Natural killer cell (primary cell): ENCODE measurements around the gene PLCB1. TPM values are rescaled to one million over a fixed set of nuclear protein-coding genes. Genes with fewer than 3 reads are reported as not detected.

Source experiments
- ATAC-seq, 3 donors: fragments of 150-1000 bp in 2 of 3; fragments of 200-7000 bp in 1 of 3; cut with Tn5 transposase; 1 replicate in 1 of 3; 2 replicates in 2 of 3; pipeline ENCODE4 v1.10.0; 2021; ENCODE audit warnings: mild to moderate bottlenecking in 2 of 3, moderate library complexity in 2 of 3
- DNase-seq, 2 donors: peaks; one replicate each; pipeline versions ENCODE4 v3.0.0 to v3.0.0-alpha.2; 2013 to 2021; ENCODE audit warnings: mixed read lengths in 1 of 2
- H3K27ac ChIP-seq: one replicate; pipeline ENCODE4 v1.5.1; 2013; ENCODE audit warnings: mild to moderate bottlenecking, low read length
- H3K27me3 ChIP-seq: one replicate; pipeline ENCODE4 v1.6.1; 2013; ENCODE audit warnings: low read length; ENCODE audit not compliant: control insufficient read depth, insufficient read depth
- H3K36me3 ChIP-seq: one replicate; pipeline ENCODE4 v1.6.1; 2013; ENCODE audit warnings: low read length; ENCODE audit not compliant: control insufficient read depth, insufficient read depth
- H3K4me1 ChIP-seq: one replicate; pipeline ENCODE4 v1.6.1; 2013; ENCODE audit warnings: low read length; ENCODE audit not compliant: control insufficient read depth, insufficient read depth
- H3K4me3 ChIP-seq: one replicate; pipeline ENCODE4 v1.5.1; 2013; ENCODE audit warnings: low read length
- H3K9me3 ChIP-seq: one replicate; pipeline ENCODE4 v1.6.1; 2013; ENCODE audit warnings: low read length; ENCODE audit not compliant: control insufficient read depth, insufficient read depth
- H3K27ac Mint-ChIP-seq, 2 donors: one replicate each; pipeline ENCODE4 v1.8.0; 2022; ENCODE audit warnings: mild to moderate bottlenecking in 2 of 2, mixed read lengths in 2 of 2, moderate library complexity in 1 of 2
- H3K27me3 Mint-ChIP-seq, 2 donors: one replicate each; pipeline ENCODE4 v1.8.0; 2022; ENCODE audit warnings: low read depth in 2 of 2, mixed read lengths in 2 of 2
- H3K36me3 Mint-ChIP-seq: one replicate; pipeline ENCODE4 v1.8.0; 2022; ENCODE audit warnings: mixed read lengths
- H3K4me1 Mint-ChIP-seq, 2 donors: one replicate each; pipeline ENCODE4 v1.8.0; 2022; ENCODE audit warnings: mixed read lengths in 2 of 2
- H3K4me3 Mint-ChIP-seq: one replicate; pipeline ENCODE4 v1.8.0; 2022; ENCODE audit warnings: mild to moderate bottlenecking, moderate library complexity, mixed read lengths
- H3K9me3 Mint-ChIP-seq, 2 donors: one replicate each; pipeline ENCODE4 v1.8.0; 2022; ENCODE audit warnings: mixed read lengths in 2 of 2
- WGBS: methylation state at CpG from one replicate; pipeline ENCODE4 v1.1.7; 2013; ENCODE audit warnings: missing lambda C conversion rate; ENCODE audit not compliant: insufficient coverage; 5-methylcytosine and 5-hydroxymethylcytosine counted together
- intact Hi-C: fragments of 100-400 bp; cut with micrococcal nuclease; formaldehyde crosslinking; loops from one replicate; pipeline ENCODE4 v1.14.2; 2022
- total RNA-seq, 4 donors: library from RNA; stranded (reverse); fragments of 120-200 nt in 1 of 4; gene quantifications; one replicate each; pipeline versions ENCODE4 v1.2.3 to v1.2.4, GENCODE V29; 2013 to 2022
- TF ChIP-seq, protein P1 (sequence below): fragments of 200-600 bp; IDR thresholded peaks from one replicate; pipeline ENCODE4 v1.8.0; 2022; ENCODE audit warnings: antibody characterized with exemption

PLCB1 gene
- total RNA-seq, 3 donors from 2014 or later (not counting 1 experiment from before 2014, with no cell fraction given), result 48.7 to 66.2 (median 57.7) TPM

DNA sequence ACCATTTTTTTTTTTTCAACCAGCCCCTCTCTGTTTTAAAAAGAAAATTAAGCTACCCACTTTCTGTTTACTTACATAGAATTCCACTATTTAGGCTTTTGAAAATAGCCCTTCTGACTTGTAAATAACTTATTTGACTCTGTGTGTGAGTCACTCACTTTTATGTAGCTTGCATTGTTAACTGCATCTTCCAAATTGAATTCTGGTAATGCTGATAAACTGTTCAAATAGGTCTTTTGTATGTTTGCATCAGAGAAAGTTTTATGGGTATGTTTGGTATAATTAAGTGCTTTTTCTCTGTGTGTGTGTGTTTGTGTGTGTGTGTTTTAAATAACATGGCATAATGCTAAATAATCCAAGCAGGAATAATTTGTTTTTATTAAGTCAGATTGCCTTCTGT, 360.1 kb downstream of the PLCB1 start:
- H3K36me3 Mint-ChIP-seq, result no peaks in the 10 kb centered on the region
- ATAC-seq, result no peak
- no peak overlapping the region for H3K27ac Mint-ChIP-seq
- H3K4me1 Mint-ChIP-seq, result peaks cover 19 to 23% of the 10 kb centered on the region in 2 donors
- intact Hi-C loops, result no loop called here
- no peak overlapping the region for H3K4me3 ChIP-seq
- DNase-seq, result no peak
- no peaks in the 10 kb centered on the region for H3K9me3 ChIP-seq
- H3K36me3 ChIP-seq, result no peaks in the 10 kb centered on the region
- no peaks in the 10 kb centered on the region for H3K27me3 Mint-ChIP-seq
- no peak overlapping the region for H3K4me3 Mint-ChIP-seq
- TF ChIP-seq, protein P1, sequence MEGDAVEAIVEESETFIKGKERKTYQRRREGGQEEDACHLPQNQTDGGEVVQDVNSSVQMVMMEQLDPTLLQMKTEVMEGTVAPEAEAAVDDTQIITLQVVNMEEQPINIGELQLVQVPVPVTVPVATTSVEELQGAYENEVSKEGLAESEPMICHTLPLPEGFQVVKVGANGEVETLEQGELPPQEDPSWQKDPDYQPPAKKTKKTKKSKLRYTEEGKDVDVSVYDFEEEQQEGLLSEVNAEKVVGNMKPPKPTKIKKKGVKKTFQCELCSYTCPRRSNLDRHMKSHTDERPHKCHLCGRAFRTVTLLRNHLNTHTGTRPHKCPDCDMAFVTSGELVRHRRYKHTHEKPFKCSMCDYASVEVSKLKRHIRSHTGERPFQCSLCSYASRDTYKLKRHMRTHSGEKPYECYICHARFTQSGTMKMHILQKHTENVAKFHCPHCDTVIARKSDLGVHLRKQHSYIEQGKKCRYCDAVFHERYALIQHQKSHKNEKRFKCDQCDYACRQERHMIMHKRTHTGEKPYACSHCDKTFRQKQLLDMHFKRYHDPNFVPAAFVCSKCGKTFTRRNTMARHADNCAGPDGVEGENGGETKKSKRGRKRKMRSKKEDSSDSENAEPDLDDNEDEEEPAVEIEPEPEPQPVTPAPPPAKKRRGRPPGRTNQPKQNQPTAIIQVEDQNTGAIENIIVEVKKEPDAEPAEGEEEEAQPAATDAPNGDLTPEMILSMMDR, result no peak
- H3K27ac ChIP-seq, result no peak overlapping the region
- no peaks in the 10 kb centered on the region for H3K27me3 ChIP-seq
- no peaks in the 10 kb centered on the region for H3K4me1 ChIP-seq
- H3K9me3 Mint-ChIP-seq, result no peaks in the 10 kb centered on the region

DNA sequence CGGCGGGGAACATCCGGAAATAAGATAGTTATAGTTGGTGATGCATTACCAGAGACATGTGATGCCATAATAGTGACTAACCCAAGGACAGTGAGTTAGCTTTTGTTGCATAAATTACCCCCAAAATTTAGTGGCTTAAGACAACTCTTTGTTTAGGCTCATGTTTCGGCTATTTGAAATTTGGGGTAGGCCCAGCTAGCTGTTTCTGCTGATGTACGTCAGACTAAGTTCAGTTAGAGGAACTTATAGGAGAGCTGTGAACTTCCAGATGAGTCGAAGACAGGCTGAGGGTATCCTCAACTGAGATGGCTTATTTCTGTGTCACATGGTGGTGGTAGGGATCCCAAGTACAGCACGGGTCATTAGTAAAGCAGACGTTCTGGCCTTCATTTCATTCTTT, 366.5 kb downstream of the PLCB1 start:
- TF ChIP-seq, protein P1, result no peak
- ATAC-seq, result no peak

DNA sequence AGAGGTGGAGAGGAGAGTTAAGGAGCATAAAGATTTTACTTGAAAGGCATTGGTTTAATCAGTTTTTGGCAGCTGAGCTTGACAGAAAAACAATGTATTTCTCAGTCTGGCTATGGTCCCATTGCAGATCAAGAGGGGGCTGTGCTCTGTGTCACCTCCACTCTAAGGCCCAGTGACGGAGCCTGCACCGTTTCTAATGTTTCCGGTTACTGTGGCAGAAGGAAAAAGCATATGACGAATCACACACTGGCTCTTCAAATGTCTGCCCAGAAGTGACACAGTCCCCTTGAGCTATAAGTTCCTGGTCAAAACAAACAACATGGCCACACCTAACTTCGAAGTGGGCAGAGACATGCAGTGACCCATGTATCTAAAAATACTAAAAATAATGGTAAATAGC, 372.0 kb downstream of the PLCB1 start:
- Mint-ChIP-seq H3K27me3 (no peaks in the 10 kb centered on the region), H3K27ac (no peak overlapping the region), H3K36me3 (no peaks in the 10 kb centered on the region), H3K9me3 (no peaks in the 10 kb centered on the region), H3K4me3 (no peak overlapping the region), H3K4me1 (peaks cover 35 to 36% of the 10 kb centered on the region in 2 donors)
- no peaks in the 10 kb centered on the region for H3K9me3 ChIP-seq
- DNase-seq, result no peak
- TF ChIP-seq, protein P1, result no peak
- H3K4me1 ChIP-seq, result no peaks in the 10 kb centered on the region
- WGBS, result 77% methylated on average over 5 of the region's 5 CpGs
- no peak overlapping the region for H3K4me3 ChIP-seq
- H3K36me3 ChIP-seq, result no peaks in the 10 kb centered on the region
- ATAC-seq, result no peak
- intact Hi-C loops, result loop anchor here (5.0 kb wide), 1 partner anchor 48 kb away; no protein-coding TSS in a partner anchor
- no peaks in the 10 kb centered on the region for H3K27me3 ChIP-seq
- no peak overlapping the region for H3K27ac ChIP-seq

More for the DNA sequence above, 366.5 kb downstream of the PLCB1 start:
- intact Hi-C loops, result no loop called here
- H3K4me1 Mint-ChIP-seq, result peaks cover 15 to 17% of the 10 kb centered on the region in 2 donors
- H3K36me3 Mint-ChIP-seq, result no peaks in the 10 kb centered on the region
- no peaks in the 10 kb centered on the region for H3K9me3 ChIP-seq
- H3K27me3 ChIP-seq, result no peaks in the 10 kb centered on the region
- no peaks in the 10 kb centered on the region for H3K9me3 Mint-ChIP-seq
- no peak overlapping the region for H3K27ac ChIP-seq
- no peak overlapping the region for H3K4me3 ChIP-seq
- DNase-seq, result no peak
- H3K4me3 Mint-ChIP-seq, result no peak overlapping the region
- no peaks in the 10 kb centered on the region for H3K4me1 ChIP-seq
- no peaks in the 10 kb centered on the region for H3K36me3 ChIP-seq
- no peak overlapping the region for H3K27ac Mint-ChIP-seq
- WGBS, result 93% methylated on average over 6 of the region's 8 CpGs
- no peaks in the 10 kb centered on the region for H3K27me3 Mint-ChIP-seq

DNA sequence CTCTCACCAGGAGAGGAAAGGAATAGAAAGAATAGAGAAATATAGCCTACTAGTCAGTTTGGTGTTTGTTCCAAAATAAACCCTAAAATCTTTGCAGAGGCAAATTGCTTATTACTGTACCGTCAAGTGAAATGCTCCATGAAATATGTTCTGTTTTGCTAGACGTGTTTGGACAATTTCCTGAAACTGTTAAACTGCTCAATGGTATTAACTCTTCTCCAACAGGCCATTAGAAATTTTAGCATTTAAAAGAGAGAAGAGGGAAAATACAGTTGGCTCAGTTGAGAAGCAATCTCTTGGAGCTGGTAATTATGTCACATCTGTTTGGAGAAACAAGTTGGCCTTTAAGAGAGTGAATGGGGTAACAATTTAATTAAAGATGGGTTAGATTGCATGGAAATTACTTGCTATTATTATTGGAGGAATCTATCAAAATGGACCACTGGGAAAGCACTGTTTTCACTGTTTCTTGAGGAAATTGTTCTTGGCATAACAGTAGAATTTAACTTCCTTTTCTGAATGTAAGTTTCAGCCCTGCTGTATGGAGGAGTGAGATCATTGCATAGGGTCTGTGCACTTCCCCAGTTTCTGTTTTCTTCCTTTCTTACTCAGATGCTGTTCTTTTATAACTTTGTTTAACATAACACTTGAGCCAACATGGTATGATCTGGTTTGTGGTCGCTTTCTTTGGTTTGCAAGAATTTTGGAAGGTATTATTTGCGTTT, 373.6 kb downstream of the PLCB1 start:
- H3K27me3 ChIP-seq, result no peaks in the 10 kb centered on the region
- H3K36me3 ChIP-seq, result no peaks in the 10 kb centered on the region
- Mint-ChIP-seq H3K9me3 (no peaks in the 10 kb centered on the region), H3K4me3 (no peak overlapping the region), H3K36me3 (no peaks in the 10 kb centered on the region), H3K27me3 (no peaks in the 10 kb centered on the region), H3K27ac (no peak overlapping the region), H3K4me1 (peaks cover 40 to 41% of the 10 kb centered on the region in 2 donors)
- DNase-seq (no peak), ATAC-seq (no peak)
- WGBS, result 74% methylated on average over 3 of the region's 4 CpGs
- TF ChIP-seq, protein P1, result no peak
- intact Hi-C loops, result no loop called here
- no peak overlapping the region for H3K27ac ChIP-seq
- no peak overlapping the region for H3K4me3 ChIP-seq
- H3K4me1 ChIP-seq, result no peaks in the 10 kb centered on the region
- no peaks in the 10 kb centered on the region for H3K9me3 ChIP-seq
